HCT116 (cell line): Measurements from ENCODE around the gene CD96.

Experiments
- ATF3 ChIP-seq: IDR thresholded peaks from 2 replicates; pipeline ENCODE4 v1.6.1; 2012
- CBX3 ChIP-seq: IDR thresholded peaks from 2 replicates; pipeline ENCODE4 v1.6.1; 2012; ENCODE audit warnings: low read depth
- CTCF ChIP-seq, 3 experiments: fragments of 200-600 bp in 1 of 3; sonication (generic) in 1 of 3; IDR thresholded peaks in 2 of 3; conservative IDR thresholded peaks in 1 of 3; 2 replicates each; pipeline ENCODE4 v1.5.1; 2012 to 2017; ENCODE audit warnings: low read depth in 2 of 3, low read length in 2 of 3, antibody characterized with exemption in 1 of 3, borderline replicate concordance in 1 of 3, control low read depth in 1 of 3, mild to moderate bottlenecking in 1 of 3, mixed read lengths in 1 of 3, mixed run types in 1 of 3, moderate library complexity in 1 of 3; ENCODE audit not compliant: insufficient read depth in 1 of 3
- EZH2 ChIP-seq: fragments of 200-600 bp; sonication (generic); IDR thresholded peaks from 2 replicates; pipeline ENCODE4 v1.6.1; 2017; ENCODE audit warnings: antibody characterized with exemption, mixed run types
- FOSL1 ChIP-seq: IDR thresholded peaks from 2 replicates; pipeline ENCODE4 v1.6.1; 2012; ENCODE audit warnings: low read depth
- JUND ChIP-seq: IDR thresholded peaks from 2 replicates; pipeline ENCODE4 v1.6.1; 2012
- POLR2A ChIP-seq: IDR thresholded peaks from 2 replicates; pipeline ENCODE4 v1.7.0; 2011; ENCODE audit warnings: borderline replicate concordance; ENCODE audit not compliant: insufficient read depth, insufficient read length; ENCODE audit errors: extremely low read depth
- RAD21 ChIP-seq: IDR thresholded peaks from 2 replicates; pipeline ENCODE4 v1.6.1; 2012; ENCODE audit warnings: low read depth, mild to moderate bottlenecking
- ZBTB33 ChIP-seq: IDR thresholded peaks from 2 replicates; pipeline ENCODE4 v1.6.1; 2011; ENCODE audit warnings: mild to moderate bottlenecking, low read length, moderate library complexity; ENCODE audit not compliant: insufficient replicate concordance; ENCODE audit errors: extremely low read depth
- TF ChIP-seq, protein P1 (sequence below): IDR thresholded peaks from 2 replicates; pipeline ENCODE4 v1.6.1; 2012; ENCODE audit warnings: low read depth
- TF ChIP-seq, protein P2 (sequence below): IDR thresholded peaks from 2 replicates; pipeline ENCODE4 v1.6.1; 2012

- TF ChIP-seq FOSL1 (no peak), ATF3 (no peak), ZBTB33 (no peak), CTCF (IDR thresholded peaks at IDR 0.05 in 2 of 3, conservative IDR thresholded peaks at IDR 0.05 in 1 of 3; ENCODE audit: borderline replicate concordance in 1 of 3, insufficient read depth in 1 of 3, low read depth in 2 of 3, low read length in 2 of 3) (no peak), RAD21 (no peak), JUND (no peak), EZH2 (no peak), POLR2A (no peak), CBX3 (no peak)
- TF ChIP-seq, protein P1, sequence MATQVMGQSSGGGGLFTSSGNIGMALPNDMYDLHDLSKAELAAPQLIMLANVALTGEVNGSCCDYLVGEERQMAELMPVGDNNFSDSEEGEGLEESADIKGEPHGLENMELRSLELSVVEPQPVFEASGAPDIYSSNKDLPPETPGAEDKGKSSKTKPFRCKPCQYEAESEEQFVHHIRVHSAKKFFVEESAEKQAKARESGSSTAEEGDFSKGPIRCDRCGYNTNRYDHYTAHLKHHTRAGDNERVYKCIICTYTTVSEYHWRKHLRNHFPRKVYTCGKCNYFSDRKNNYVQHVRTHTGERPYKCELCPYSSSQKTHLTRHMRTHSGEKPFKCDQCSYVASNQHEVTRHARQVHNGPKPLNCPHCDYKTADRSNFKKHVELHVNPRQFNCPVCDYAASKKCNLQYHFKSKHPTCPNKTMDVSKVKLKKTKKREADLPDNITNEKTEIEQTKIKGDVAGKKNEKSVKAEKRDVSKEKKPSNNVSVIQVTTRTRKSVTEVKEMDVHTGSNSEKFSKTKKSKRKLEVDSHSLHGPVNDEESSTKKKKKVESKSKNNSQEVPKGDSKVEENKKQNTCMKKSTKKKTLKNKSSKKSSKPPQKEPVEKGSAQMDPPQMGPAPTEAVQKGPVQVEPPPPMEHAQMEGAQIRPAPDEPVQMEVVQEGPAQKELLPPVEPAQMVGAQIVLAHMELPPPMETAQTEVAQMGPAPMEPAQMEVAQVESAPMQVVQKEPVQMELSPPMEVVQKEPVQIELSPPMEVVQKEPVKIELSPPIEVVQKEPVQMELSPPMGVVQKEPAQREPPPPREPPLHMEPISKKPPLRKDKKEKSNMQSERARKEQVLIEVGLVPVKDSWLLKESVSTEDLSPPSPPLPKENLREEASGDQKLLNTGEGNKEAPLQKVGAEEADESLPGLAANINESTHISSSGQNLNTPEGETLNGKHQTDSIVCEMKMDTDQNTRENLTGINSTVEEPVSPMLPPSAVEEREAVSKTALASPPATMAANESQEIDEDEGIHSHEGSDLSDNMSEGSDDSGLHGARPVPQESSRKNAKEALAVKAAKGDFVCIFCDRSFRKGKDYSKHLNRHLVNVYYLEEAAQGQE: no peak
- TF ChIP-seq, protein P2, sequence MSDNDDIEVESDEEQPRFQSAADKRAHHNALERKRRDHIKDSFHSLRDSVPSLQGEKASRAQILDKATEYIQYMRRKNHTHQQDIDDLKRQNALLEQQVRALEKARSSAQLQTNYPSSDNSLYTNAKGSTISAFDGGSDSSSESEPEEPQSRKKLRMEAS: no peak
Measured at GRCh38 chr3:111681661-111682426, 139.8 kb downstream of the CD96 start.
